Measurements from ENCODE around the gene TEP1. TPM values are rescaled to one million over a fixed set of nuclear protein-coding genes. Genes with fewer than 3 reads are reported as not detected.

The TEP1 gene
- total RNA-seq, 1 experiment from 2014 or later: 15.8 TPM

- H3K9ac ChIP-seq (ENCODE audit: extremely low read depth, insufficient read length, low read length): peak overlapping the region; percentile 18
- peaks cover 36 to 37% of the 10 kb centered on the region in 2 experiments for H3K4me1 Mint-ChIP-seq
- H2AK5ac ChIP-seq (ENCODE audit: insufficient read length, low read length): no peak overlapping the region
- no peak overlapping the region for H2AFZ ChIP-seq (ENCODE audit: low read length)
- no peak overlapping the region for H3T11ph ChIP-seq (ENCODE audit: low read length)
- H3K14ac ChIP-seq (ENCODE audit: insufficient read depth, low read length): no peak overlapping the region
- no peak overlapping the region for H2BK12ac ChIP-seq (ENCODE audit: insufficient read length, low read depth, low read length)
- H3K23ac ChIP-seq (ENCODE audit: insufficient read length, low read depth, low read length): no peak overlapping the region
- H3K4me1 ChIP-seq (ENCODE audit: insufficient read depth, low read length): peaks cover 6% of the 10 kb centered on the region
- H3K4ac ChIP-seq (ENCODE audit: low read depth, low read length): no peak overlapping the region
- no peaks in the 10 kb centered on the region for H3K27me3 Mint-ChIP-seq (ENCODE audit: low read depth)
- H3K9me3 Mint-ChIP-seq: peaks cover 0 to 3% of the 10 kb centered on the region in 2 experiments; a peak in 1 of 5 replicates
- no peak overlapping the region for H4K5ac ChIP-seq (ENCODE audit: insufficient read length, low read depth, low read length)
- no peak overlapping the region for H2BK15ac ChIP-seq (ENCODE audit: low read depth, low read length)
- H3K4me2 ChIP-seq (ENCODE audit: insufficient read depth, insufficient read length, low read length): no peak overlapping the region
- no CpG with 5 or more reads among the region's 2 CpGs for WGBS (ENCODE audit: extremely low coverage, insufficient read length, low lambda C conversion rate)
- no peaks in the 10 kb centered on the region for H3K79me1 ChIP-seq (ENCODE audit: insufficient read depth, low read depth, low read length, poor library complexity, severe bottlenecking)
- no peaks in the 10 kb centered on the region for H4K20me1 ChIP-seq (ENCODE audit: control insufficient read depth, insufficient read depth, insufficient read length)
- peaks cover 41% of the 10 kb centered on the region for H3K79me2 ChIP-seq (ENCODE audit: insufficient read depth, low read length)
- no peak overlapping the region for H3K18ac ChIP-seq (ENCODE audit: insufficient read length, low read depth, low read length)
- peaks cover 6% of the 10 kb centered on the region for H3K23me2 ChIP-seq (ENCODE audit: insufficient read length, low read depth, low read length, poor library complexity, severe bottlenecking)
- no peak overlapping the region for H2BK20ac ChIP-seq (ENCODE audit: low read depth, low read length, poor library complexity, severe bottlenecking)
- no peak overlapping the region for H4K91ac ChIP-seq (ENCODE audit: insufficient read length, low read depth, low read length)
- H3K36me3 Mint-ChIP-seq (ENCODE audit: insufficient read depth in 1 of 3, low read depth in 3 of 3): peaks cover 31 to 70% (median 61%) of the 10 kb centered on the region in 3 experiments
- H4K8ac ChIP-seq (replicated peaks; ENCODE audit: insufficient read length, low read depth, low read length): no peak overlapping the region
- H3K27me3 ChIP-seq (ENCODE audit: insufficient read depth, low read length): no peaks in the 10 kb centered on the region
- no peak overlapping the region for H3K56ac ChIP-seq (ENCODE audit: insufficient read length, low read depth, low read length)
- no peak for TF ChIP-seq CTCF (conservative IDR thresholded peaks at IDR 0.05)
- H2BK120ac ChIP-seq (ENCODE audit: low read depth, low read length, poor library complexity, severe bottlenecking): no peak overlapping the region
- H2BK5ac ChIP-seq (ENCODE audit: insufficient read length, low read length): no peak overlapping the region
- H3K9me3 ChIP-seq (ENCODE audit: control insufficient read depth, low read depth, low read length): no peaks in the 10 kb centered on the region
- H3K4me3 Mint-ChIP-seq: no peak overlapping the region
- no peak for DNase-seq
- H3K27ac ChIP-seq (ENCODE audit: insufficient read length, low read depth, low read length): no peak overlapping the region
- H3K27ac Mint-ChIP-seq: no peak overlapping the region; a peak in 1 of 7 replicates
Measured at GRCh38 chr14:20329355-20329754, 83.9 kb downstream of the TEP1 start.
